ENCODE data around the gene SLC26A11. TPM values are rescaled to one million over a fixed set of nuclear protein-coding genes. Genes with fewer than 3 reads are reported as not detected.
A peak's percentile ranks its signal among the peaks of the same experiment; 100 is the strongest.

The SLC26A11 gene
- total RNA-seq, 1 donor from 2014 or later, result 27.7 TPM

DNA sequence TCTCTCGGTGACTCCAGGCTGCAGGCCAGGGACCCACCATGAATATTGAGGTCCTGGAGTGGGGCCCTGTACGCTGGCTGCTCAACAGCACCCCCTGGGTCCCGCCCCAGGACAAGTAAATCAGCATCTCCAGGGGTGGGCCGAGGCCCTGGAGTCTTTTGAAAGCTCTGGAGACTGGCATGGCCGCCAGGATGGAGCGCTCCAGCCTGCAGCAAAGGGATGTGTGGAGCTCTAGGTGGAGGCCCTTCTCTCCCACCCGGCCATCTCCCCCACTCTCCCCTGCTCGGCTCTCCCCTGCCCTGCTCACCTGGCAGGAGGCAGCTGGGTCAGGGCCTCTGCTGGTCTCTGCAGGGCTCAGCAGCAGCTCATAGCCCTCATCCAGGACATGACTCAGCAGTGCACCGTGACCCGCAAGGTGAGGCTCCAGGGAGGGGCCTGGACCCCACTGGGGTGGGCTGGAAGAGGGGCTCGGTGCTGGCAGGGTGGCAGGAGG is 16.7 kb upstream of the SLC26A11 start:
- TF ChIP-seq, protein P1, sequence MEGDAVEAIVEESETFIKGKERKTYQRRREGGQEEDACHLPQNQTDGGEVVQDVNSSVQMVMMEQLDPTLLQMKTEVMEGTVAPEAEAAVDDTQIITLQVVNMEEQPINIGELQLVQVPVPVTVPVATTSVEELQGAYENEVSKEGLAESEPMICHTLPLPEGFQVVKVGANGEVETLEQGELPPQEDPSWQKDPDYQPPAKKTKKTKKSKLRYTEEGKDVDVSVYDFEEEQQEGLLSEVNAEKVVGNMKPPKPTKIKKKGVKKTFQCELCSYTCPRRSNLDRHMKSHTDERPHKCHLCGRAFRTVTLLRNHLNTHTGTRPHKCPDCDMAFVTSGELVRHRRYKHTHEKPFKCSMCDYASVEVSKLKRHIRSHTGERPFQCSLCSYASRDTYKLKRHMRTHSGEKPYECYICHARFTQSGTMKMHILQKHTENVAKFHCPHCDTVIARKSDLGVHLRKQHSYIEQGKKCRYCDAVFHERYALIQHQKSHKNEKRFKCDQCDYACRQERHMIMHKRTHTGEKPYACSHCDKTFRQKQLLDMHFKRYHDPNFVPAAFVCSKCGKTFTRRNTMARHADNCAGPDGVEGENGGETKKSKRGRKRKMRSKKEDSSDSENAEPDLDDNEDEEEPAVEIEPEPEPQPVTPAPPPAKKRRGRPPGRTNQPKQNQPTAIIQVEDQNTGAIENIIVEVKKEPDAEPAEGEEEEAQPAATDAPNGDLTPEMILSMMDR (conservative IDR thresholded peaks at IDR 0.05), result no peak
- no peak overlapping the region for H3K4me3 Mint-ChIP-seq
- no peaks in the 10 kb centered on the region for H3K27me3 Mint-ChIP-seq (ENCODE audit: low read depth)
- H3K36me3 Mint-ChIP-seq (ENCODE audit: low read depth), result no peaks in the 10 kb centered on the region
- no peak for DNase-seq (ENCODE audit: low read depth, low spot score)
- H3K9me3 Mint-ChIP-seq, result no peaks in the 10 kb centered on the region
- H3K27ac Mint-ChIP-seq (ENCODE audit: unreplicated experiment), result no peak overlapping the region
- no peaks in the 10 kb centered on the region for H3K4me1 Mint-ChIP-seq

DNA sequence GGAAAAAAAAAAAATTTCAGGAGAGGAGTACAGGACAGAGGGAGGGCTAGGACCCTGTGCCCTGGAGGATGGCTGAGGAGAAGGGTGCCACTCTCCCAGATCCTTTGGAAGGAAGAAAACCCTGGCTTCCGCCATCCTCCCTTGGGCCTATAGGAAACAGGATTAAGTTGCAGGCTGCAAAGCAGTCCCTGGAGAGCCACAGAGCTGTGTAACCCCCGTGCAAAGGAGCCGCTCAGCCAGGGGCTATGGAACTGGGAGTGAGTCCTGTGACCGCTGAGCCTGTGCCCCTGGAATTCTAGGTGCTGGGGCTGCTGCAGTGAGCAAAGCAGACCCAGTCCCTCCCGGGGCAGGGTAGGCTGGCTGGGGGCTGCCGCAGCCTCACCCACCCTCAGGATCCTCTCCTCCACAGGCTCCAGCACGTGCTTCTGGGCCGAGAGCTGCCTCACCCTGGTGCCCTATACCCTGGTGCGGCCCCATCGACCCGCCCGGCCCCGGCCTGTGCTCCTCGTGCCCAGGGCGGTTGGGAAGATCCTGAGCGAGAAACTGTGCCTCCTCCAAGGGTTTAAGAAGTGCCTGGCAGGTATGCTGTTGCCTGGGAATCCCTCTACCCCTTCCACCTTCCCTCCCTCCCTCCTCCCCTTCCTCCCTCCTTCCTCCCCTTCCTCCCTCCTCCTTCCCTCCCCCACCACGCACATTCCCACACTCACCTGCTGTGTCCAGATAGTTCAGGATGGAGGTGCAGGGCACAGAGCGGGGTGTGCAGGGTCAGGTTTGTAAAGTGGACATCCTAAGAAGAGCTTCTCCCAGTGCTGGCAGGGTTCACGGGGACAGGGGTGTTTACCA is 15.4 kb upstream of the SLC26A11 start:
- no peaks in the 10 kb centered on the region for H3K4me1 Mint-ChIP-seq
- no peaks in the 10 kb centered on the region for H3K9me3 Mint-ChIP-seq
- no peaks in the 10 kb centered on the region for H3K36me3 Mint-ChIP-seq (ENCODE audit: low read depth)
- TF ChIP-seq, protein P1 (conservative IDR thresholded peaks at IDR 0.05), result no peak
- H3K27me3 Mint-ChIP-seq (ENCODE audit: low read depth), result no peaks in the 10 kb centered on the region
- DNase-seq (ENCODE audit: low read depth, low spot score), result no peak
- peak overlapping the region; percentile 27 for H3K27ac Mint-ChIP-seq (ENCODE audit: unreplicated experiment)
- H3K4me3 Mint-ChIP-seq, result no peak overlapping the region

DNA sequence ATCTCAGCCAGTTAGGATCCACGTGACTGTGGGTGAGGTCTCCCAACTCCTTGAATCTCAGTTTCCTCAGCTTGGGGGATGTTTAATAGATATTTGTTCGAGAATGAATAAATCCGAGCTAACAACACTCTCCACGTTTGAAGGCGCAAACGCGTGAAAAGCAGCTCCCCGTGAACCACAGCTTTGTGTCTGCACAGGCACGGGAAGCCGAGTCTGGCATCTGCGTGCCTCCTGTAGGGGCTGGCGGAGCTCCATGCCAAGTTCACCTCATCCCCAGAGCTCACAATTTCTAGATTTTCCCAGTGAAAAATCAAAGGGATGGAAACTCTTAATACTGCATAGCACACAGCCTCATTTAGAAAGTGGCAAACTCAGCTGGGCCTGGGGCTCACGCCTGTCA is 14.4 kb upstream of the SLC26A11 start:
- H3K4me3 Mint-ChIP-seq, result no peak overlapping the region
- TF ChIP-seq, protein P1 (conservative IDR thresholded peaks at IDR 0.05), result no peak

DNA sequence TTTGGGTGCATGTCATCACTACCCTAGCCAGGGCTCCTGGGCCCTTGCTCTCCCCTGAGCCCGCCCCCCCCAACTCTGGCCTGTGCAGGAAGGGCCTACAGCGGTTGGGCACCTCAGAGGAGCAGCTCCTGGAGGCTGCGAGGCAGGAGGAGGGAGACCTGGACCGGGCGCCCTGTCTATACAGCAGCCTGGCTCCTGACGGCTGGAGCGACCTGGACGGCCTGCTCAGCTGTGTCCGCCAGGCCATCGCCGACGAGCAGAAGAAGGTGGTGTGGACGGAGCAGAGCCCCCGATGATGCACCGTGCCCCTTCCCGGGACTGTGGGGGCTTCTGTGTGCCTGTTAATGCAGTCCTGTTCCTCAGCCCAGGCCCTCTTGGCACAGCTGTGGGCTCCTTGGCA is 12.2 kb upstream of the SLC26A11 start:
- Mint-ChIP-seq H3K27me3 (ENCODE audit: low read depth) (no peaks in the 10 kb centered on the region), H3K4me1 (peaks cover 9% of the 10 kb centered on the region), H3K4me3 (no peak overlapping the region), H3K9me3 (no peaks in the 10 kb centered on the region), H3K27ac (ENCODE audit: unreplicated experiment) (no peak overlapping the region), H3K36me3 (ENCODE audit: low read depth) (peaks cover 5% of the 10 kb centered on the region)
- TF ChIP-seq, protein P1 (conservative IDR thresholded peaks at IDR 0.05), result no peak
- DNase-seq (ENCODE audit: low read depth, low spot score), result no peak

More for the DNA sequence above, 14.4 kb upstream of the SLC26A11 start:
- Mint-ChIP-seq H3K36me3 (ENCODE audit: low read depth) (peaks cover 5% of the 10 kb centered on the region), H3K27me3 (ENCODE audit: low read depth) (no peaks in the 10 kb centered on the region), H3K4me1 (no peaks in the 10 kb centered on the region), H3K9me3 (no peaks in the 10 kb centered on the region), H3K27ac (ENCODE audit: unreplicated experiment) (no peak overlapping the region)
- no peak for DNase-seq (ENCODE audit: low read depth, low spot score)

DNA sequence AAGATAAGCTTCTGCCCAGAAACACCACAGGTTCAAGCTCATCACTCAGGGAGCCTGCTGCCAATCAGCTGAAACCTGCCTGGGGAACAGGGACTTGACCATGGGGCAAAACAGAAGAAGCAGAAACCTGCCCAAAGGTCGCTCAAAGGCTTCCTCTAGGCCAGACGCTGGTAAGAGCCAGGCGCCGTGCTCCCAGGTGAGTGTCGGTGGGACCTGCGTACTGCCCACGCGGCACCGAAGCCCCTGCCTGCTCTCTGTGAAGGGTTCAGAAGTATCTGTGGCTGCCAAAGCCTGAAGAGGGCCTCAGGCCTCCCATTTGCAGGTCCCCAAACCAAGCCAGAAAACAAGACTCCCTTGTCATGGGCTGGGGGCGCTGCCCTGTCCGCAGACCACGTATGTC is 10.5 kb upstream of the SLC26A11 start:
- H3K9me3 Mint-ChIP-seq, result no peaks in the 10 kb centered on the region
- no peaks in the 10 kb centered on the region for H3K27me3 Mint-ChIP-seq (ENCODE audit: low read depth)
- peaks cover 5% of the 10 kb centered on the region for H3K36me3 Mint-ChIP-seq (ENCODE audit: low read depth)
- H3K4me3 Mint-ChIP-seq, result no peak overlapping the region
- DNase-seq (ENCODE audit: low read depth, low spot score), result no peak
- peaks cover 10% of the 10 kb centered on the region for H3K4me1 Mint-ChIP-seq
- TF ChIP-seq, protein P1 (conservative IDR thresholded peaks at IDR 0.05), result no peak
- no peak overlapping the region for H3K27ac Mint-ChIP-seq (ENCODE audit: unreplicated experiment)
